K562 (cell line): ENCODE results near the gene ZNF655. TPM values are rescaled to one million over a fixed set of nuclear protein-coding genes. Genes with fewer than 3 reads are reported as not detected.
"Not testable (repeated sequence)": the region's sequence is repeated elsewhere in the genome, so short reads cannot be mapped to it uniquely, and the experiment has no call there.

ENCODE experiments used
- ATAC-seq: fragments of 200-7000 bp; cut with Tn5 transposase; 3 replicates; pipeline ENCODE4 v1.9.1; 2020; ENCODE audit warnings: moderate library complexity
- BruUV-seq: library from RNA; stranded (reverse); fragments of 400-500 nt; replicated peaks from 2 replicates; lab custom pipeline; 2021; lab: Mats Ljungman, UMichigan
- CTCF ChIA-PET: fragments of 300-600 bp; formaldehyde crosslinking; extraction: SDS; loops from one replicate; lab custom pipeline; 2021; ENCODE audit warnings: low intra/inter-chr PET ratio; lab: Yijun Ruan, JAX
- POLR2A ChIA-PET: fragments of 300-600, 350-650 bp; sonication (Branson Sonifier 250); formaldehyde crosslinking; extraction: SDS; loops from one replicate; lab custom pipeline; 2021; ENCODE audit warnings: antibody characterized with exemption, inconsistent platforms; lab: Yijun Ruan, JAX
- DNase-seq, 4 experiments: peaks; one replicate each; pipeline versions ENCODE4 v3.0.0 to v3.0.0-alpha.2; 2011 to 2018; ENCODE audit warnings: low spot score in 3 of 4, mixed read lengths in 3 of 4; ENCODE audit errors: extremely low read depth in 1 of 4
- FAIRE-seq: peaks from 2 replicates; lab custom pipeline; 2011; peaks lifted over from hg19 to GRCh38; lab: Jason Lieb, UNC
- H2AFZ ChIP-seq: 2 replicates; pipeline ENCODE4 v1.6.0; 2011; ENCODE audit warnings: low read depth, low read length, control low read depth, inconsistent platforms
- H3K27ac ChIP-seq: fragments of 200-600 bp; 3 replicates; pipeline ENCODE4 v1.8.0; 2011; ENCODE audit warnings: low read depth, mild to moderate bottlenecking, control low read depth, inconsistent platforms, low read length, moderate library complexity, mixed read lengths; ENCODE audit errors: extremely low read depth
- H3K27me3 ChIP-seq, 2 experiments: fragments of 300-600 bp in 1 of 2; 2 replicates in 1 of 2; 3 replicates in 1 of 2; pipeline versions ENCODE4 v1.6.0 to v1.8.0; 2011; ENCODE audit warnings: inconsistent platforms in 2 of 2, low read length in 2 of 2, mild to moderate bottlenecking in 1 of 2, mixed read lengths in 1 of 2, moderate library complexity in 1 of 2; ENCODE audit not compliant: control insufficient read depth in 2 of 2, insufficient read depth in 2 of 2
- H3K36me3 ChIP-seq: fragments of 300-600 bp; 3 replicates; pipeline ENCODE4 v1.8.0; 2011; ENCODE audit warnings: mild to moderate bottlenecking, low read length, inconsistent platforms; ENCODE audit not compliant: control insufficient read depth, insufficient read depth
- H3K4me1 ChIP-seq, 2 experiments: fragments of 200-600 bp in 1 of 2; replicated peaks in 1 of 2; 2 replicates in 1 of 2; 3 replicates in 1 of 2; pipeline versions ENCODE4 v1.5.1 to v1.8.0; 2011; ENCODE audit warnings: inconsistent platforms in 2 of 2, low read length in 2 of 2, mild to moderate bottlenecking in 1 of 2, mixed read lengths in 1 of 2, moderate library complexity in 1 of 2; ENCODE audit not compliant: control insufficient read depth in 2 of 2, insufficient read depth in 2 of 2
- H3K4me2 ChIP-seq: 2 replicates; pipeline ENCODE4 v1.6.1; 2011; ENCODE audit warnings: low read length, control low read depth, inconsistent platforms, mixed read lengths; ENCODE audit not compliant: insufficient read depth
- H3K4me3 ChIP-seq: fragments of 200-600 bp; sonication (generic), shearing (Covaris generic); 2 replicates; pipeline ENCODE4 v1.5.1; 2016; ENCODE audit warnings: control low read depth, inconsistent platforms
- H3K79me2 ChIP-seq: fragments of 200-600 bp; 3 replicates; pipeline ENCODE4 v1.8.0; 2011; ENCODE audit warnings: low read length, inconsistent platforms; ENCODE audit not compliant: control insufficient read depth, insufficient read depth
- H3K9ac ChIP-seq, 2 experiments: 2 replicates each; pipeline versions ENCODE4 v1.6.0 to v1.6.1; 2011; ENCODE audit warnings: low read depth in 2 of 2, low read length in 2 of 2, control low read depth in 1 of 2, inconsistent platforms in 1 of 2, mild to moderate bottlenecking in 1 of 2, mixed read lengths in 1 of 2; ENCODE audit not compliant: insufficient read depth in 1 of 2
- H3K9me1 ChIP-seq: one replicate; pipeline ENCODE4 v1.6.0; 2011; ENCODE audit warnings: inconsistent platforms, mild to moderate bottlenecking, low read length, moderate library complexity; ENCODE audit not compliant: control insufficient read depth, insufficient read depth
- H3K9me3 ChIP-seq: replicated peaks from 2 replicates; pipeline ENCODE4 v1.5.1; 2011; ENCODE audit warnings: low read depth, low read length, inconsistent platforms; ENCODE audit not compliant: control insufficient read depth, insufficient read depth
- H4K20me1 ChIP-seq: replicated peaks from 2 replicates; pipeline ENCODE4 v1.6.1; 2011; ENCODE audit warnings: low read length, inconsistent platforms, mixed read lengths; ENCODE audit not compliant: control insufficient read depth, insufficient read depth
- FOXP1 ChIP-seq: sonication (generic); formaldehyde crosslinking; IDR thresholded peaks from 2 replicates; pipeline ENCODE4 v1.8.0; 2022; ENCODE audit warnings: mild to moderate bottlenecking, missing genetic modification reagents
- ID3 ChIP-seq, 2 experiments: fragments of 250-450 bp in 1 of 2; fragments of 450-650 bp in 1 of 2; sonication (Bioruptor Pico) in 1 of 2; IDR thresholded peaks; 2 replicates each; pipeline versions ENCODE4 v1.6.1 to v1.8.0; 2016 to 2021; ENCODE audit warnings: mild to moderate bottlenecking in 2 of 2, moderate library complexity in 2 of 2, missing compliant biosample characterization in 1 of 2, missing genetic modification characterization in 1 of 2
- KHSRP ChIP-seq: fragments of 450-650 bp; IDR thresholded peaks from 2 replicates; pipeline ENCODE4 v1.6.1; 2017
- PML ChIP-seq: IDR thresholded peaks from 2 replicates; pipeline ENCODE4 v1.6.1; 2012; ENCODE audit warnings: low read length, inconsistent platforms
- PREB ChIP-seq: sonication (generic); formaldehyde crosslinking; IDR thresholded peaks from 2 replicates; pipeline ENCODE4 v1.8.1; 2023; ENCODE audit warnings: mild to moderate bottlenecking, missing genetic modification reagents
- SMARCA5 ChIP-seq: fragments of 450-650 bp; IDR thresholded peaks from 2 replicates; pipeline ENCODE4 v1.6.1; 2016
- USF1 ChIP-seq: sonication (generic); formaldehyde crosslinking; IDR thresholded peaks from 2 replicates; pipeline ENCODE4 v1.9.0; 2022; ENCODE audit warnings: mild to moderate bottlenecking, missing genetic modification reagents
- ZNF121 ChIP-seq: sonication (generic); formaldehyde crosslinking; conservative IDR thresholded peaks from 2 replicates; pipeline ENCODE4 v1.8.0; 2022; ENCODE audit warnings: missing genetic modification reagents
- ZNF668 ChIP-seq: fragments of 250-450 bp; sonication (Bioruptor Pico); IDR thresholded peaks from 2 replicates; pipeline ENCODE4 v1.8.0; 2022; ENCODE audit warnings: mild to moderate bottlenecking, inconsistent platforms
- ZNF79 ChIP-seq: fragments of 250-450 bp; sonication (Bioruptor Pico); IDR thresholded peaks from 2 replicates; pipeline ENCODE4 v1.4.0; 2020; ENCODE audit warnings: low read depth, mild to moderate bottlenecking, moderate library complexity
- WGBS: fragments of 100-300 bp; shearing (Covaris generic); methylation state at CpG from one replicate; pipeline ENCODE4 v1.1.6; 2016; ENCODE audit warnings: low coverage, mixed read lengths; ENCODE audit not compliant: insufficient coverage; ENCODE audit errors: missing lambda C conversion rate; 5-methylcytosine and 5-hydroxymethylcytosine counted together
- in situ Hi-C: fragments of 300-500 bp; cut with MboI; formaldehyde crosslinking; loops from 4 replicates; pipeline ENCODE4 v1.15.0; 2018; ENCODE audit warnings: inconsistent platforms, mixed read lengths
- intact Hi-C: fragments of 100-400 bp; cut with micrococcal nuclease; formaldehyde crosslinking; loops from 2 replicates; pipeline ENCODE4 v1.14.2; 2022
- polyA plus RNA-seq, 8 experiments: library from polyadenylated mRNA; depleted of rRNA in 4 of 8; stranded (reverse) in 5 of 8; unstranded in 3 of 8; fragments of >200 nt; fragmentation: Nextera tagmentation in 2 of 8; fragmentation: Illumina TruSeq in 1 of 8; extraction: Ambion mirVana in 2 of 8; extraction: Trizol in 1 of 8; gene quantifications; 2 replicates each; pipeline versions ENCODE4 v1.2.1 to v1.2.3, GENCODE V29; 2011 to 2014; ENCODE audit warnings: inconsistent platforms in 1 of 8, missing spikeins in 1 of 8
- total RNA-seq, 7 experiments: library from RNA; depleted of rRNA in 6 of 7; stranded (reverse); fragments of >200 nt in 6 of 7; fragmentation: Illumina TruSeq in 2 of 7; extraction: Trizol in 2 of 7; gene quantifications; 2 replicates each; pipeline versions ENCODE4 v1.2.1 to v1.2.3, GENCODE V29; 2011 to 2021; ENCODE audit warnings: low replicate concordance in 1 of 7

ZNF655 gene
- total and polyA plus RNA-seq, 9 of the 15 experiments (the other 6 are each of a cell fraction or from before 2014, with no cell fraction given) = 25.7 to 130 (median 95.2) TPM

GRCh38 chr7:99568770-99569169 lies 10.3 kb downstream of the ZNF655 start:
- H3K9ac ChIP-seq, H2AFZ ChIP-seq, BruUV-seq, H4K20me1 ChIP-seq, H3K9me1 ChIP-seq, in situ Hi-C loops, CTCF ChIA-PET, FAIRE-seq, H3K27ac ChIP-seq, DNase-seq, H3K4me3 ChIP-seq, intact Hi-C loops, H3K4me1 ChIP-seq, H3K4me2 ChIP-seq, H3K27me3 ChIP-seq, H3K9me3 ChIP-seq, ATAC-seq: not testable (repeated sequence)
- WGBS = 94% methylated on average over 7 of the region's 7 CpGs
- Histone ChIP-seq H3K79me2 (peaks cover 20% of the 10 kb centered on the region; the same call in 2 of the 3 replicates), H3K36me3 (peaks cover 83% of the 10 kb centered on the region)
- peak; percentile 78 for TF ChIP-seq ZNF121 (CRISPR knock-in tag)
- POLR2A ChIA-PET = interaction anchor here (0.7 to 1.5 kb wide), 3 partner anchors 9 to 100 kb away, joined by 3 to 6 read pairs (median 3); partner anchors contain the start of gene ZNF655

- no peaks in the 10 kb centered on the region for H3K9me3 ChIP-seq
- H3K27me3 ChIP-seq = no peaks in the 10 kb centered on the region
- 98% methylated on average over 3 of the region's 3 CpGs for WGBS
- H3K9me1 ChIP-seq = no peaks in the 10 kb centered on the region
- ATAC-seq (no peak), FAIRE-seq (peak; percentile 61), DNase-seq (no peak)
- no peaks in the 10 kb centered on the region for H3K4me1 ChIP-seq
- no peak overlapping the region for H3K4me3 ChIP-seq
- H4K20me1 ChIP-seq = no peaks in the 10 kb centered on the region
- H3K4me2 ChIP-seq = no peak overlapping the region
- POLR2A ChIA-PET = interaction anchor here (0.8 to 3.6 kb wide), 4 partner anchors 8 to 18 kb away, joined by 3 to 21 read pairs (median 3); partner anchors contain the start of gene ZNF655
- TF ChIP-seq PML = no peak
- no peak for TF ChIP-seq KHSRP
- TF ChIP-seq FOXP1 (CRISPR knock-in tag) = no peak
- no peak for TF ChIP-seq ZNF79 (CRISPR knock-in tag)
- TF ChIP-seq ID3 (CRISPR knock-in tag; IDR thresholded peaks at IDR 0.05) = no peak
- TF ChIP-seq ID3 (tag; IDR thresholded peaks at IDR 0.05) = no peak
- TF ChIP-seq SMARCA5 = no peak
- no peak for TF ChIP-seq USF1 (CRISPR knock-in tag)
- TF ChIP-seq PREB (CRISPR knock-in tag) = no peak
- TF ChIP-seq ZNF668 (CRISPR knock-in tag) = no peak
- in situ Hi-C loops = no loop called here
- peaks cover 60% of the 10 kb centered on the region for H3K36me3 ChIP-seq
- H3K9ac ChIP-seq = no peak overlapping the region
- intact Hi-C loops = no loop called here
- H3K79me2 ChIP-seq = peaks cover 4% of the 10 kb centered on the region; the same call in 2 of the 3 replicates
- no peak overlapping the region for H2AFZ ChIP-seq
- BruUV-seq = no TSS peak
- CTCF ChIA-PET = no interaction called here
- no peak overlapping the region for H3K27ac ChIP-seq
These were observed 13.3 kb downstream of the ZNF655 start for GRCh38 chr7:99571768-99572167.
